Measurements from ENCODE around the gene PPP1R16B. TPM values are rescaled to one million over a fixed set of nuclear protein-coding genes. Genes with fewer than 3 reads are reported as not detected.

Gene PPP1R16B
- total and polyA plus RNA-seq, 2 of the 8 experiments (the other 6 are each of a cell fraction or from before 2014, with no cell fraction given), result 2.6 to 8.9 TPM

DNA sequence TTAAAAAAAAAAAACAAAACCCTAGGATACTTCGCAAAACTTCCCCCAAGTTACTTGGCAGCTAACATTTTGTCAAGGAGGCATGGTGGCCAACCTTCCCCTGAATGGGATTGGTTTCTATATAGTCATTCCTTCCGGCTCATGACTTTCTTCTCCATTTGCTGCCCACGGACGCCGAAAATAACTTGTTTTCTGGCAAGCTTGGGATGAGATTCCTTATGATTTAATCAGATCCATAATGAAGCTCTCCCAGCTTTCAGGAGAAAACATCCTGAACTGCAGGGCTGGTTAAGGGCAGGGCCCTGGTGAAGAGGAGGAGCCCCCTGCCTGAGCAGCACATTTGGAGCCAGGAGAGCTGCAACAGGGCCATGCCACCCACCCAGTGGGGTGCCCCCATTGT is 49.9 kb downstream of the PPP1R16B start:
- H2BK5ac ChIP-seq (ENCODE audit: low read depth, low read length), result no peak overlapping the region
- no peaks in the 10 kb centered on the region for H3K9me3 ChIP-seq (ENCODE audit: insufficient read depth in 2 of 2, low read depth in 1 of 2, low read length in 1 of 2)
- no peak overlapping the region for H2AFZ ChIP-seq (ENCODE audit: low read length)
- no peak overlapping the region for H3K4me2 ChIP-seq (ENCODE audit: insufficient read depth in 1 of 2, low read depth in 2 of 2, low read length in 2 of 2)
- 86% methylated on average over 5 of the region's 5 CpGs; no CpG with 5 or more reads in 1 of the 2 experiments for WGBS, 2 experiments (ENCODE audit: extremely low coverage in 1 of 2, insufficient coverage in 1 of 2, insufficient read length in 1 of 2, insufficient replicate concordance in 2 of 2, low coverage in 1 of 2, low lambda C conversion rate in 2 of 2, missing lambda C conversion rate in 1 of 2)
- no peak overlapping the region for H3K4me3 ChIP-seq (ENCODE audit: extremely low read depth in 1 of 4, insufficient read depth in 2 of 4, low read depth in 3 of 4, low read length in 4 of 4)
- H2BK20ac ChIP-seq (ENCODE audit: low read length), result no peak overlapping the region
- no peak overlapping the region for H3K18ac ChIP-seq (ENCODE audit: extremely low read depth, low read length)
- no peak overlapping the region for H2BK120ac ChIP-seq (replicated peaks; ENCODE audit: low read depth, low read length)
- no peak overlapping the region for H4K5ac ChIP-seq (ENCODE audit: insufficient read length, low read depth, low read length)
- H2BK12ac ChIP-seq (ENCODE audit: low read depth, low read length), result no peak overlapping the region
- H3K4ac ChIP-seq (replicated peaks; ENCODE audit: insufficient read length, low read depth, low read length), result no peak overlapping the region
- H4K20me1 ChIP-seq (replicated peaks in 1 of 2; ENCODE audit: control insufficient read depth in 1 of 2, insufficient read depth in 2 of 2, low read length in 2 of 2), result no peaks in the 10 kb centered on the region
- CTCF ChIA-PET (ENCODE audit: partially characterized antibody), result interaction anchor here (1.1 to 8.3 kb wide), 3 partner anchors 9 to 65 kb away, joined by 3 to 55 read pairs (median 3); no protein-coding TSS in a partner anchor
- DNase-seq (ENCODE audit: low read depth in 1 of 2, low spot score in 2 of 2) (no peak), FAIRE-seq (no peak)
- H3K56ac ChIP-seq (replicated peaks; ENCODE audit: insufficient read length, low read depth, low read length), result no peak overlapping the region
- TF ChIP-seq CBX5 (IDR thresholded peaks at IDR 0.05; ENCODE audit: low read depth, low read length) (no peak), EZH2 (IDR thresholded peaks at IDR 0.05; ENCODE audit: low read depth, low read length, severe bottlenecking) (no peak), TAF1 (IDR thresholded peaks at IDR 0.05; ENCODE audit: low read depth, low read length) (no peak), POU5F1 (IDR thresholded peaks at IDR 0.05; ENCODE audit: low read depth, low read length) (no peak), EP300 (IDR thresholded peaks at IDR 0.05; ENCODE audit: borderline replicate concordance in 1 of 2, low read depth in 2 of 2, low read length in 2 of 2) (no peak), RBBP5 (IDR thresholded peaks at IDR 0.05; ENCODE audit: borderline replicate concordance, low read depth, low read length) (no peak), JUN (IDR thresholded peaks at IDR 0.05; ENCODE audit: low read depth, low read length) (no peak), TAF7 (optimal IDR thresholded peaks at IDR 0.05; ENCODE audit: borderline replicate concordance, low read depth, low read length) (no peak), TBP (IDR thresholded peaks at IDR 0.05; ENCODE audit: low read depth, low read length) (no peak)
- H3K9ac ChIP-seq (replicated peaks in 1 of 4; ENCODE audit: extremely low read depth in 1 of 4, low read depth in 3 of 4, low read length in 3 of 4), result no peak overlapping the region
- H4K91ac ChIP-seq (replicated peaks; ENCODE audit: insufficient read length, low read length), result no peak overlapping the region
- no peak overlapping the region for H3K14ac ChIP-seq (ENCODE audit: insufficient read length)
- POLR2A ChIA-PET (ENCODE audit: partially characterized antibody), result no interaction called here
- no peaks in the 10 kb centered on the region for H3K79me2 ChIP-seq (ENCODE audit: control insufficient read depth in 1 of 2, insufficient read depth in 2 of 2, low read length in 2 of 2)
- no peaks in the 10 kb centered on the region; the same call in 1 of the 2 replicates for H3K23me2 ChIP-seq (ENCODE audit: low read depth, low read length)
- no peak overlapping the region for H2AK5ac ChIP-seq (ENCODE audit: low read depth, low read length)
- H3K23ac ChIP-seq (ENCODE audit: insufficient read length), result no peak overlapping the region
- no peak overlapping the region for H3K27ac ChIP-seq (ENCODE audit: low read depth, low read length)
- peaks cover 0 to under 1% (median 0%) of the 10 kb centered on the region in 4 experiments; a peak in 1 of 7 replicates for H3K4me1 ChIP-seq (replicated peaks in 1 of 4; ENCODE audit: control insufficient read depth in 3 of 4, insufficient read depth in 4 of 4, low read length in 3 of 4)
- no peak overlapping the region for H2BK15ac ChIP-seq (ENCODE audit: low read length)
- H4K8ac ChIP-seq (ENCODE audit: extremely low read depth, insufficient read depth, low read length), result no peak overlapping the region
- no peaks in the 10 kb centered on the region for H3K36me3 ChIP-seq (ENCODE audit: control insufficient read depth in 2 of 4, insufficient read depth in 4 of 4, low read length in 3 of 4)
- H3K79me1 ChIP-seq (ENCODE audit: low read depth, low read length), result no peaks in the 10 kb centered on the region
- no peaks in the 10 kb centered on the region for H3K27me3 ChIP-seq (replicated peaks in 1 of 4; ENCODE audit: control insufficient read depth in 3 of 4, extremely low read depth in 1 of 4, insufficient read depth in 3 of 4, low read length in 3 of 4)
